ENCODE measurements around the gene NR4A1.

GRCh38 chr12:52085682-52086180 is 34.5 kb downstream of the NR4A1 start:
- TF ChIP-seq, protein P1, sequence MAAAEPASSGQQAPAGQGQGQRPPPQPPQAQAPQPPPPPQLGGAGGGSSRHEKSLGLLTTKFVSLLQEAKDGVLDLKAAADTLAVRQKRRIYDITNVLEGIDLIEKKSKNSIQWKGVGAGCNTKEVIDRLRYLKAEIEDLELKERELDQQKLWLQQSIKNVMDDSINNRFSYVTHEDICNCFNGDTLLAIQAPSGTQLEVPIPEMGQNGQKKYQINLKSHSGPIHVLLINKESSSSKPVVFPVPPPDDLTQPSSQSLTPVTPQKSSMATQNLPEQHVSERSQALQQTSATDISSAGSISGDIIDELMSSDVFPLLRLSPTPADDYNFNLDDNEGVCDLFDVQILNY (CRISPR knock-in tag; conservative IDR thresholded peaks at IDR 0.05), result no peak
- TF ChIP-seq EP300 (IDR thresholded peaks at IDR 0.05; ENCODE audit: low read depth in 2 of 2, low read length in 2 of 2) (no peak), EP300 (CRISPR knock-in tag; IDR thresholded peaks at IDR 0.05; ENCODE audit: borderline replicate concordance) (no peak), NR3C1 (CRISPR knock-in tag; IDR thresholded peaks at IDR 0.05) (no peak), SP1 (IDR thresholded peaks at IDR 0.05) (no peak), SP1 (CRISPR knock-in tag; IDR thresholded peaks at IDR 0.05) (no peak)

Data from HepG2 (cell line).